Spleen (tissue), 7 donors: Measurements from ENCODE around the gene TMEM63C.

Experiments
- POLR2A ChIP-seq, 3 donors: fragments of 450-650 bp; IDR thresholded peaks; one replicate each; pipeline ENCODE4 v1.5.1; 2017; ENCODE audit warnings: antibody characterized with exemption in 3 of 3, mild to moderate bottlenecking in 1 of 3
- TF ChIP-seq, protein P1 (sequence below), 11 experiments: fragments of 200-600 bp in 7 of 11; fragments of 450-650 bp in 4 of 11; sonication (generic) in 4 of 11; IDR thresholded peaks in 8 of 11; conservative IDR thresholded peaks in 3 of 11; 1 replicate in 7 of 11; 2 replicates in 4 of 11; pipeline versions ENCODE4 v1.4.0 to v1.8.0; 2016 to 2021; ENCODE audit warnings: antibody characterized with exemption in 11 of 11, inconsistent platforms in 4 of 11, mild to moderate bottlenecking in 1 of 11
- donor health status: DM: no; HTN: no; CAD: no; lungs with moderate emphysema.
- donor health status: DM: no; HTN: no; CAD: no.
- donor health status: DM: no; HTN: no; CAD: no.

DNA sequence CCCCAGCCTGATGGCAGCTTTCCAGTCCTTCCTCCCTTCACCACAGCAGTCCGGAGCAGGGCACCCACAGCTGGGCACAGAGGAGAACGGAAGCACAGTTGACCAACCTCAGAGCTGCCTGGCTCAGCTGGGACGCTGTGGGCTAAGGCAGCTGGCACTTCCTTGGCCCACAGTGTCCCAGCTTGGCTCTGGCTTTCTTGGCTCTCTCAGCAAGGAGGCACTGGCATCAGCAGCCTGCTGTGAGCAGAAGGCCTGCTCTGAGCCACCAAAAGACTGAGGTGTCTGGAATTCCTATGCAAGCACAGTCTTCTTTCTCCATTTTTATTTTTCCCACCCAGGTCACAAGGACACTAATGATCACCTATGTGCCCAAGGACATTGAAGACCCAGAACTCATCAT, 56.8 kb downstream of the TMEM63C start:
- TF ChIP-seq, protein P1, sequence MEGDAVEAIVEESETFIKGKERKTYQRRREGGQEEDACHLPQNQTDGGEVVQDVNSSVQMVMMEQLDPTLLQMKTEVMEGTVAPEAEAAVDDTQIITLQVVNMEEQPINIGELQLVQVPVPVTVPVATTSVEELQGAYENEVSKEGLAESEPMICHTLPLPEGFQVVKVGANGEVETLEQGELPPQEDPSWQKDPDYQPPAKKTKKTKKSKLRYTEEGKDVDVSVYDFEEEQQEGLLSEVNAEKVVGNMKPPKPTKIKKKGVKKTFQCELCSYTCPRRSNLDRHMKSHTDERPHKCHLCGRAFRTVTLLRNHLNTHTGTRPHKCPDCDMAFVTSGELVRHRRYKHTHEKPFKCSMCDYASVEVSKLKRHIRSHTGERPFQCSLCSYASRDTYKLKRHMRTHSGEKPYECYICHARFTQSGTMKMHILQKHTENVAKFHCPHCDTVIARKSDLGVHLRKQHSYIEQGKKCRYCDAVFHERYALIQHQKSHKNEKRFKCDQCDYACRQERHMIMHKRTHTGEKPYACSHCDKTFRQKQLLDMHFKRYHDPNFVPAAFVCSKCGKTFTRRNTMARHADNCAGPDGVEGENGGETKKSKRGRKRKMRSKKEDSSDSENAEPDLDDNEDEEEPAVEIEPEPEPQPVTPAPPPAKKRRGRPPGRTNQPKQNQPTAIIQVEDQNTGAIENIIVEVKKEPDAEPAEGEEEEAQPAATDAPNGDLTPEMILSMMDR (IDR thresholded peaks at IDR 0.05 in 8 of 11, conservative IDR thresholded peaks at IDR 0.05 in 3 of 11) = no peak
- no peak for TF ChIP-seq POLR2A (IDR thresholded peaks at IDR 0.05)
